AG04450 (cell line): ENCODE results near the gene CCBE1. TPM values are rescaled to one million over a fixed set of nuclear protein-coding genes. Genes with fewer than 3 reads are reported as not detected.
A peak's percentile ranks its signal among the peaks of the same experiment; 100 is the strongest.
"Not testable (repeated sequence)": the region's sequence is repeated elsewhere in the genome, so short reads cannot be mapped to it uniquely, and the experiment has no call there.

Experiments used
- CTCF ChIA-PET: fragments of 300-600, 350-600 bp; formaldehyde crosslinking; extraction: SDS; loops from one replicate; lab custom pipeline; 2022; ENCODE audit warnings: antibody characterized with exemption, inconsistent platforms; lab: Charles Lee
- POLR2A ChIA-PET: fragments of 350-600 bp; formaldehyde crosslinking; extraction: SDS; loops from one replicate; lab custom pipeline; 2021; ENCODE audit warnings: antibody characterized with exemption, inconsistent platforms; lab: Yijun Ruan, JAX
- DNase-seq: peaks from one replicate; pipeline ENCODE4 v3.0.0-alpha.2; 2011; ENCODE audit warnings: low read depth, low spot score
- H3K27ac ChIP-seq: one replicate; pipeline ENCODE4 v1.5.1; 2012; ENCODE audit warnings: low read depth, low read length, control low read depth
- H3K27me3 ChIP-seq: one replicate; pipeline ENCODE4 v1.6.0; 2012; ENCODE audit warnings: low read length; ENCODE audit not compliant: control insufficient read depth, insufficient read depth
- H3K4me3 ChIP-seq: 2 replicates; pipeline ENCODE4 v1.5.1; 2011; ENCODE audit warnings: mild to moderate bottlenecking, low read depth, low read length, control low read depth
- H3K9me3 ChIP-seq: 2 replicates; pipeline ENCODE4 v1.5.1; 2012; ENCODE audit warnings: low read length; ENCODE audit not compliant: control insufficient read depth, insufficient read depth
- CTCF ChIP-seq: IDR thresholded peaks from 2 replicates; pipeline ENCODE4 v1.5.1; 2011; ENCODE audit warnings: low read depth, low read length, control low read depth, inconsistent platforms
- polyA plus RNA-seq: library from polyadenylated mRNA; depleted of rRNA; stranded (reverse); fragments of >200 nt; gene quantifications from 2 replicates; pipeline ENCODE4 v1.2.3, GENCODE V29; 2011

Gene CCBE1
- polyA plus RNA-seq, 1 experiment: 40.4 TPM

GRCh38 chr18:59651071-59651470 lies 46.2 kb downstream of the CCBE1 start:
- POLR2A ChIA-PET: interaction anchor here (0.6 kb wide), 1 partner anchor 180 kb away, joined by 4 read pairs; no protein-coding TSS in a partner anchor
- H3K4me3 ChIP-seq: no peak overlapping the region
- H3K9me3 ChIP-seq: no peaks in the 10 kb centered on the region
- no peaks in the 10 kb centered on the region for H3K27me3 ChIP-seq
- TF ChIP-seq CTCF: no peak
- no peak overlapping the region for H3K27ac ChIP-seq
- no peak for DNase-seq
- CTCF ChIA-PET: interaction anchor here (0.7 to 4.2 kb wide), 2 partner anchors 28 to 46 kb away, joined by 3 to 24 read pairs; partner anchors contain the start of gene CCBE1

GRCh38 chr18:59650266-59650820 lies 46.9 kb downstream of the CCBE1 start:
- Histone ChIP-seq H3K9me3 (no peaks in the 10 kb centered on the region), H3K27ac (no peak overlapping the region), H3K4me3 (no peak overlapping the region), H3K27me3 (no peaks in the 10 kb centered on the region)
- no peak for TF ChIP-seq CTCF
- ChIA-PET POLR2A (interaction anchor here (0.8 to 1.5 kb wide), 2 partner anchors 9 to 11 kb away, joined by 3 to 4 read pairs; no protein-coding TSS in a partner anchor), CTCF (interaction anchor here (2.5 to 4.2 kb wide), 2 partner anchors 47 to 173 kb away, joined by 13 to 24 read pairs; partner anchors contain the start of gene CCBE1)
- no peak for DNase-seq

GRCh38 chr18:59649591-59649990 lies 47.6 kb downstream of the CCBE1 start:
- no peaks in the 10 kb centered on the region for H3K27me3 ChIP-seq
- POLR2A ChIA-PET: interaction anchor here (0.8 to 1.5 kb wide), 3 partner anchors 10 to 26 kb away, joined by 3 to 4 read pairs (median 3); no protein-coding TSS in a partner anchor
- no peak for DNase-seq
- H3K4me3 ChIP-seq: no peak overlapping the region
- TF ChIP-seq CTCF: no peak
- no peaks in the 10 kb centered on the region for H3K9me3 ChIP-seq
- no peak overlapping the region for H3K27ac ChIP-seq
- CTCF ChIA-PET: interaction anchor here (2.5 to 4.2 kb wide), 2 partner anchors 48 to 174 kb away, joined by 13 to 24 read pairs; partner anchors contain the start of gene CCBE1

- not testable (repeated sequence) for DNase-seq
- CTCF ChIA-PET: interaction anchor here (0.8 to 4.2 kb wide), 5 partner anchors 17 to 175 kb away, joined by 3 to 24 read pairs (median 9); partner anchors contain the start of gene CCBE1
Measured at GRCh38 chr18:59648469-59648868, 48.8 kb downstream of the CCBE1 start.

GRCh38 chr18:59646963-59647307 lies 50.3 kb downstream of the CCBE1 start:
- CTCF ChIA-PET: interaction anchor here (1.9 kb wide), 1 partner anchor 15 kb away, joined by 9 read pairs; no protein-coding TSS in a partner anchor
- H3K4me3 ChIP-seq: no peak overlapping the region

More at GRCh38 chr18:59648469-59648868, 48.8 kb downstream of the CCBE1 start:
- H3K27me3 ChIP-seq, H3K9me3 ChIP-seq, H3K27ac ChIP-seq, H3K4me3 ChIP-seq: not testable (repeated sequence)
- POLR2A ChIA-PET: interaction anchor here (1.1 to 1.5 kb wide), 2 partner anchors 13 to 27 kb away, joined by 3 to 4 read pairs; no protein-coding TSS in a partner anchor

More at GRCh38 chr18:59646963-59647307, 50.3 kb downstream of the CCBE1 start:
- H3K9me3 ChIP-seq: no peaks in the 10 kb centered on the region
- no peaks in the 10 kb centered on the region for H3K27me3 ChIP-seq
- POLR2A ChIA-PET: no interaction called here
- no peak for DNase-seq
- no peak for TF ChIP-seq CTCF
- peak overlapping the region; percentile 54 for H3K27ac ChIP-seq
